Tracheal epithelial cell (primary cell): ENCODE results near the gene DLX1. TPM values are rescaled to one million over a fixed set of nuclear protein-coding genes. Genes with fewer than 3 reads are reported as not detected.

Experiments
- total RNA-seq: library from RNA; depleted of rRNA; stranded (reverse); fragments of >200 nt; gene quantifications from 2 replicates; pipeline ENCODE4 v1.2.1, GENCODE V29; 2014

The DLX1 gene
- not detected in 2 replicates for total RNA-seq

GRCh38 chr2:172085460-172086159 is at the start of gene DLX1:
TSS of gene DLX1 (plus strand) at chr2:172085507. CDS start at chr2:172085678, 171 bp downstream.

GRCh38 chr2:172102391-172103359 is 17.4 kb downstream of the DLX1 start, which contains the start of gene DLX2:
TSS of gene DLX2 (minus strand) at chr2:172102900. CDS start at chr2:172102538, 362 bp downstream.

Other genes with a start within 250 kb of the DLX1 start
- gene SLC25A12, start 191.3 kb upstream of the DLX1 start, total RNA-seq, result 11.1 and 14.1 TPM in 2 replicates
- gene HAT1, start 163.0 kb upstream of the DLX1 start, total RNA-seq, result 23.1 and 25.8 TPM in 2 replicates
- 2.9 and 11.9 TPM in 2 replicates for gene METAP1D, start 85.6 kb upstream of the DLX1 start, total RNA-seq
- gene DLX2, start 17.4 kb downstream of the DLX1 start, total RNA-seq, result under 0.01 TPM in 1 of 2 replicates, not detected in the other